GM19239 (cell line): ENCODE measurements around the gene HS3ST5.
"Not testable (repeated sequence)": the region's sequence is repeated elsewhere in the genome, so short reads cannot be mapped to it uniquely, and the experiment has no call there.

Experiments
- DNase-seq: peaks from one replicate; pipeline ENCODE4 v3.0.0; 2011; ENCODE audit warnings: low spot score; ENCODE audit not compliant: insufficient read length
- FAIRE-seq: peaks from 2 replicates; lab custom pipeline; 2011; peaks lifted over from hg19 to GRCh38; lab: Jason Lieb, UNC

The HS3ST5 gene

GRCh38 chr6:114068771-114069170, 274.1 kb downstream of the HS3ST5 start:
- no peak for DNase-seq
- no peak for FAIRE-seq

- DNase-seq (no peak), FAIRE-seq (no peak)
Observed at GRCh38 chr6:114068116-114068515, 274.7 kb downstream of the HS3ST5 start.

- DNase-seq (no peak), FAIRE-seq (no peak)
Observed at GRCh38 chr6:114064862-114065261, 278.0 kb downstream of the HS3ST5 start.

GRCh38 chr6:114063956-114064355, 278.9 kb downstream of the HS3ST5 start:
- FAIRE-seq (no peak), DNase-seq (no peak)

DNA sequence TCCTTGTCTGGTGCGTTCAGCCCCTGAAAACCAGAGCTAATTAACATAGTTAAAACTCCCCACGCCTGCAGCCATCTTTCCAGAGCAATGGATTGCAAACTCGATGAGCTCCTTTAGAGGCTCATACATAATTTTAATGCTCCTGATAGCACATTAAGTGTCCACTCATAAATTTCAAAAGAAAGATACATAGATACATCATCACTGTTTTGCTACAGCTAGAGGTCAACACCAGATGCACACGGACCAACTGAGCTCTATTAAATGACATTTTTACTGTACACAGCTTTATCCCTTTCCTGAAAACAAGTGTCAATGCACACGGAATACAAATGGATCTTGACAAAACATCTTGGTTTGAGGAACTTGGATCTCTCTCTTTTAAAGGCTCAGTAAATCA, 280.6 kb downstream of the HS3ST5 start:
- FAIRE-seq (no peak), DNase-seq (no peak)

- no peak for DNase-seq
- FAIRE-seq = no peak
Observed at GRCh38 chr6:114061741-114062140, 281.1 kb downstream of the HS3ST5 start.

- FAIRE-seq = no peak
- no peak for DNase-seq
Observed at GRCh38 chr6:114061116-114061515, 281.7 kb downstream of the HS3ST5 start.

DNA sequence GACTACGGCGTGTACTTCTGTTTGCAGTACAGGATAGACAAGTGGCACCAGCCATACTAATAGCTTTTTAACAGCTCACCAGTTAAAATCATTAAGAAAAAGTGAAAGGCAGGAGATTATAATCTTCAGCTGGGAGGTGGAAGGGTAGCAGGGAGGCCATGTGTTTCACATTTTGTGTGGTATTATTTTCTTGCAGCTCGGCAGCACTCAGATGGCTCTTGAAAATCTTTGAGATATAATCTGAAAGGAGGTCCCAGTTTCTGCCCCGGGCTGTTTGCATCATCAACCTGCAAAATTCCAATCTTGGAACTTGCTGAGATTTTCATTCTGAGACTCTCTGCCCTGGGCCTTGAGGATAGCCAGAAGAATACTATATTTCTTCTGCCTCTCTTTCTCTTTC, 284.4 kb downstream of the HS3ST5 start:
- FAIRE-seq (no peak), DNase-seq (no peak)

- DNase-seq = no peak
- FAIRE-seq = no peak
Observed at GRCh38 chr6:114055763-114056162, 287.1 kb downstream of the HS3ST5 start.

DNA sequence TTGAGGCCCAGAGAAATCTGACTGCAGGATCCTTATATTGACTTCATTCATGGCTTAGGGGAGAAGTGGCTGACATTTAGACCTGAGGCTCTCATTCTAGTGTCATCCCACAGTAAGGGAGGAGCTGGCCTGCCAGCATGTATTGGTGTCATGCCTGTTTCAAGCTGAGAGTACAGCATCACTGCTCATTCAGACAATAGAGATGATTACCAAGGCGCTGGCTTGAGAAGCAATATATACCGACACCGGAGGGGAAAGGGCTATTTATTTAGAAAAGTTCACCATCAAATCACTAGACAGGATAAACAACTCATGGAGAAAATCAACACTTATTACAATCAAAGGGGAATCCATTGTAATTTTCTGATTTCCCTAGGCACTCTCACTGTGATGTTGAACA, 287.5 kb downstream of the HS3ST5 start:
- DNase-seq (no peak), FAIRE-seq (no peak)

DNA sequence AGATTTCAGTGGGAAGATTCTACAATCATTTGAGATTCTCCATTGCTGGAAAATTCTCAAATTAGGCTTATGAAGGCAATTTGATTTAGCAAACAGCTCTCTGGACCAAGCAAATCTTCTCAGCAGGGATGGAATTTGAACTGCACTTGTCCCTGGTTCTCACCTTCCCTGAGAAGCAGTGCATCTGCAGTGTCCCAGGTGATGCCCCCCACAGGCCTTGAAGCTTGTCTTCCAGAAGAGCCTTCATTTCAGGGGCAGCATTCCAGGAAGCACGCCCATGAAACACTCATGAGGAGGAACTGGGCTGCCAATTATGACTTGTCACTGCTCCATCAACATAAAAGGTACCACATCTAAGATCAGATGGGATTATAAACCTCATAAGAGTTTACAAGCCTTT, 289.0 kb downstream of the HS3ST5 start:
- FAIRE-seq (no peak), DNase-seq (no peak)

DNA sequence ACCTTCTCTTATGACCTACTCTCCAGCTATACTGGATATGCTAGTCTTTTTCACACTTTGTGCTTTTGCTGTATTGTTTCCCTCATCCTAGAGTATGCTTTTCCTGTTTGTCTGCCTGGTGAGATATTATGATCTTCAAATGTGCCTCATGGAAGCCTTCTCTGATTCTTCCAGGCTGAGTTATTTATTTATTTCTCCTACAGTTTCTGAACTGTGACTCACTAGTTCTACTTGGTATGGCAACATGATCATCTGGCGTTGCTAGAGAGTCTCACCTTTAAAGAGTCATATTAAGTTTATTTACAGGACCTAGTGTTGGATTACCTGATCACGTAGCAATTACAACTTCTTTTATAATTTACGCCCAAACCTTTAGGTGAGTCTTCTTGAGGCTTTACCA, 290.7 kb downstream of the HS3ST5 start:
- no peak for DNase-seq
- FAIRE-seq = no peak

DNA sequence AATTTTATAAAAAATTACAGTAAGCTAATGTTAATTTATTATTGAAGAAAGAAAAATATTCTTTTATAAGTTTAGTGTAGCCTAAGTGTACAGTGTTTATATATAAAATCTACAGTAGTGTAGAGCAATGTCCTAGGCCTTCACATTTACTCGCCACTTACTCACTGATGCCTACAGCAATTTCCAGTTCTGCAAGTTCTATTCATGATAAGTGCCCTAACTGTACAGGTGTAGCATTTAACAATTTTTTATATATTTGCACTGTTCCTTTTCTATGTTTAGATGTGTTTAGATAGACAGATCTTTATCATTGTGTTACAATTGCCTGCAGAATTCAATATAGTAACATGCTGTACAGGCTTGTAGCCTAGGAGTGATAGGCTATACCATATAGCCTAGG, 291.8 kb downstream of the HS3ST5 start:
- FAIRE-seq (no peak), DNase-seq (no peak)

- DNase-seq = no peak
Observed at GRCh38 chr6:114049367-114049966, 293.4 kb downstream of the HS3ST5 start.

DNA sequence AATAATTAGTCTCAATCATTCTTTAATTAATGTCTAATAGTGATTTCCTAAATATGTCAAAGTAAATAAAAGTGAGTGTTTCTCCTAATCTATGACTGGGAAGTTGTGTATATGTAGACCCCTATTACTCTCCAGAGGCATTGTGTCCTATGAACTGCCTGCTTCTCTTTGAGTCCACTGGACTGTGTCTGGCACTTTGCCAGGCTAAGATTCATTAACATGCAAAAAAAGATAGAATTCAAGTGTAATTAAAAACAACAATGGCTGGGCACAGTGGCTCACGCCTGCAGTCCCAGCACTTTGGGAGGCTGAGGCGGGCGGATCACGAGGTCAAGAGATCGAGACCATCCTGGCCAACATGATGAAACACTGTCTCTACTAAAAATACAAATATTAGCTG, 298.3 kb downstream of the HS3ST5 start:
- FAIRE-seq, DNase-seq: not testable (repeated sequence)

More at GRCh38 chr6:114049367-114049966, 293.4 kb downstream of the HS3ST5 start:
- no peak for FAIRE-seq

DNA sequence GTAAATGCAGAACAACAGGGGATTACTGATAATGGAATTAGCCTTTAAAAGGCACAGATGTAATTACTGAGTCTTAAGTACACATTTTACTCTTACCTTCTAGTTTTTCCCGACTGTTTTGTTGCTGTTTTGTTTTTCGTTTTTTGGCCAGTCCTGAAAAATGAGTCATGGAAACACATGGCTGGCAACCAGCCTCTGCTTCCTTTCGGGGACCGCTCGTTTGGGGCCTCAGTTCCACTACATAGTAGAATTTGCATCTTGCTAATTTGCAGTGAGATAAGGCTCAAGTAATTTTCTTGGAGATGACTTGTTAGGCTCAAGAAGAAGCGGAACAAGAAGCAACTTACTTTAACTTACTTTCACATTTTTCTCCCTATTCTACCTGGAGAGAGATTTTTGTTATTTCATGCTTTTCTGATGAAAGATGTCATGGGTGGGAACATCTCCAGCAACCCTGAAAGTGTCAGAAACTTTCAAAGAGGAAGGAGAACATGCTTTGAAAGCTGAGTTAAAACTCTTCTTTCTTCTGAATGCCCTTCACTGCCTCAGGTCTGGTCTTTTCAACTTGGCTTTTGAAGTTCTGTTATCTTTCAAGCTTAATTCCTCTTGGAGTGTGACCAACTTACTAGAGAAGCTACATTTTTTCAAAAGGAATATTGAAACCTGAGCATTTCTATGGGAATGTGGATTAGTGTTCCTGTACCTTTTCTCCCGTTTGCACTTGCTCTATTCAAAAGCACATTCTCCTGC, 300.4 kb downstream of the HS3ST5 start:
- no peak for FAIRE-seq
- DNase-seq = no peak

DNA sequence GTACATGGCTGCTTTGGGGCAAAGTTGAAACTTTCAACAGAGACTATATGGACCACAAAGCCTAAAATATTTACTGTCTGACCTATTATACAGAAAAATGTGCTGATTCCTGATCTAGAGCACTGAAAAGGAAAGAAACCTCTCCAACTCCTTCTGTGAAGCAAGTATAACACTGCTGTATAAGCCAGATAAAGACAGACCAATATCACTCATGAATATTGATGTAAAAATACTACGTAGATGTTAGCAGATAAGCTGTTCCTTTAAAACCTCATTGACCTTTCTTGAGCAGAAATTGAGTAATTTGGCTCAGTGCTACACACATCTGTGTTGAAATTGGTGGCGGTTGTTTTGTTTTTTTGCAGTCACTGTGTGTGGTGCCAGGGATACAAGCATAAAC, 302.0 kb downstream of the HS3ST5 start:
- DNase-seq (no peak), FAIRE-seq (no peak)

DNA sequence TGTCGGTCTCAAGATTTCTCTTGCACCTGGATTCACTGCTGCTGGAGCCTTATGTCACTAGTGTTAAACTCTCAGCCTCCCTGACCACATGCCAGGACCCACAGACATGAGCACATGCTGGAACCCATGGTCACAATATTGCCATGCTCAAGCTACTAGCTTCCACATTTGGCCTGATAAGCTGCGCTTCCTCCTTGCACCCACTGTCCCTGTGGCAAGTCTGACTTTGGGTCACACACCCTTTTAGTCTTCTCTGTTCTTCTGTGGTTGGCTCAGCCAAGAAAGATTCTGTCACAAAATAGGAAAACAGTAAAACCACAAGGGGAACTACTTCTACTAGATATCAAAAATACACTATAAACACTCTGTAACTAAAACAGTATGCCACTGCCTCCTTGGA, 303.0 kb downstream of the HS3ST5 start:
- FAIRE-seq = no peak
- no peak for DNase-seq

- DNase-seq (no peak), FAIRE-seq (no peak)
Observed at GRCh38 chr6:114033606-114034005, 309.2 kb downstream of the HS3ST5 start.

DNA sequence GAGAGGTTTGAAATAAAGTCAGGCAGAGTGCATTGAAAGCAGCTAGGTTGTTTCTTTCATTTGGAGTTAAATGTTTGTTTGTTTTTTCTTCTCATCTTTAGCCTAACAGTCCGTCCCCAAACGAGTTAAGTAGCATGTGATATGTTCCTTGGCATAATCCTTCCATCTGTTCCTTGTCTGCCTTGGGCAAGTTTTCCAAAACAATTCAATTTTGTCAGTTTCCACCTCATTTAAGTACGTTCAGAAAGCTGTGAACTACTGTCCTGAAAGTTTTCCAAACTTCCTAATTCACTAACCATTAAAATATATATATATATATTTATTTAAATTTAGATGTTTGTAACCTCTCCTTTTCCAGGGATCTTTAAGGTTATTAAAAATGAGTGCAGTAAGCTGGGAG, 310.1 kb downstream of the HS3ST5 start:
- no peak for FAIRE-seq

DNA sequence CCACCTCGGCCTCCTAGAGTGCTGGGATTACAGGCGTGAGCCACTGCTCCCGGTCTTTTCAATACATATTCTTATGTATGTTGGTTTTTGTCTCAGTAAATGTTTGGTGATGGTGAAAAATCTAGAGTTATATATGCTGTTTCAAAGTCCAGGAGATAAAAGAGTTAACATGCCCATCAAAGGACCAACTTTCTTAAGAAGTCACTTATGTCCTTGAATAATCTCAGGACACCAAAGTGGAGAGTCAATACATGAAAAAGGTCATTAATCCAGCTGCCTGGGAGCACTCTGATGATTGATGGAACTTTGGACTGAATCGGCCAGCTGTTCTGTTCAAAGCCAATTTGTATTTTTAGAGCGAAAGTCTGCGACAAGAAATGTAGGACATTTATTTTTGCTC, 312.1 kb downstream of the HS3ST5 start:
- DNase-seq = no peak
- FAIRE-seq = no peak

More for the DNA sequence above, 310.1 kb downstream of the HS3ST5 start:
- no peak for DNase-seq

DNA sequence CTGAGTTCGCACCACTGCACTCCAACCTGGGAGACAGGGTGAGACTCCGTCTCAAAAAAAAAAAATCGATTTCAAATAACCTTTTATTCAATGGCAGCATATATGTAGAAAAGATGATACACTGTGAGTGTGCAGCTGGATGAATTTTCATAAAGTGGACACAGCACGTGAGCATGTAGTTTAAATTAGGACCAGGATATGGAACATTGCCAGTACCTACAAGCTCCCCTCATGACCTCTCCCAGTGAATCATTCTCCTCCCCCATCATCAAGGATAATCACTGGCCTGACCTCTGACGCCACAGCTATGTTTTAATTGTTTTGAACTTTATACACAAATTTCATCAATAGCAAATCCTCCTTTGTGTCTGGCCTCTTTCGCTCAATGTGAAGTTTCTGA, 318.1 kb downstream of the HS3ST5 start:
- no peak for DNase-seq
- FAIRE-seq = no peak
